Natural killer cell (primary cell): ENCODE measurements around the gene OR8D1. TPM values are rescaled to one million over a fixed set of nuclear protein-coding genes. Genes with fewer than 3 reads are reported as not detected.

Experiments
- ATAC-seq, 3 donors: fragments of 150-1000 bp in 2 of 3; fragments of 200-7000 bp in 1 of 3; cut with Tn5 transposase; 1 replicate in 1 of 3; 2 replicates in 2 of 3; pipeline ENCODE4 v1.10.0; 2021; ENCODE audit warnings: mild to moderate bottlenecking in 2 of 3, moderate library complexity in 2 of 3
- DNase-seq, 2 donors: peaks; one replicate each; pipeline versions ENCODE4 v3.0.0 to v3.0.0-alpha.2; 2013 to 2021; ENCODE audit warnings: mixed read lengths in 1 of 2
- H3K27ac ChIP-seq: one replicate; pipeline ENCODE4 v1.5.1; 2013; ENCODE audit warnings: mild to moderate bottlenecking, low read length
- H3K27me3 ChIP-seq: one replicate; pipeline ENCODE4 v1.6.1; 2013; ENCODE audit warnings: low read length; ENCODE audit not compliant: control insufficient read depth, insufficient read depth
- H3K36me3 ChIP-seq: one replicate; pipeline ENCODE4 v1.6.1; 2013; ENCODE audit warnings: low read length; ENCODE audit not compliant: control insufficient read depth, insufficient read depth
- H3K4me1 ChIP-seq: one replicate; pipeline ENCODE4 v1.6.1; 2013; ENCODE audit warnings: low read length; ENCODE audit not compliant: control insufficient read depth, insufficient read depth
- H3K4me3 ChIP-seq: one replicate; pipeline ENCODE4 v1.5.1; 2013; ENCODE audit warnings: low read length
- H3K9me3 ChIP-seq: one replicate; pipeline ENCODE4 v1.6.1; 2013; ENCODE audit warnings: low read length; ENCODE audit not compliant: control insufficient read depth, insufficient read depth
- H3K27ac Mint-ChIP-seq, 2 donors: one replicate each; pipeline ENCODE4 v1.8.0; 2022; ENCODE audit warnings: mild to moderate bottlenecking in 2 of 2, mixed read lengths in 2 of 2, moderate library complexity in 1 of 2
- H3K27me3 Mint-ChIP-seq, 2 donors: one replicate each; pipeline ENCODE4 v1.8.0; 2022; ENCODE audit warnings: low read depth in 2 of 2, mixed read lengths in 2 of 2
- H3K36me3 Mint-ChIP-seq: one replicate; pipeline ENCODE4 v1.8.0; 2022; ENCODE audit warnings: mixed read lengths
- H3K4me1 Mint-ChIP-seq, 2 donors: one replicate each; pipeline ENCODE4 v1.8.0; 2022; ENCODE audit warnings: mixed read lengths in 2 of 2
- H3K4me3 Mint-ChIP-seq: one replicate; pipeline ENCODE4 v1.8.0; 2022; ENCODE audit warnings: mild to moderate bottlenecking, moderate library complexity, mixed read lengths
- H3K9me3 Mint-ChIP-seq, 2 donors: one replicate each; pipeline ENCODE4 v1.8.0; 2022; ENCODE audit warnings: mixed read lengths in 2 of 2
- WGBS: methylation state at CpG from one replicate; pipeline ENCODE4 v1.1.7; 2013; ENCODE audit warnings: missing lambda C conversion rate; ENCODE audit not compliant: insufficient coverage; 5-methylcytosine and 5-hydroxymethylcytosine counted together
- intact Hi-C: fragments of 100-400 bp; cut with micrococcal nuclease; formaldehyde crosslinking; loops from one replicate; pipeline ENCODE4 v1.14.2; 2022
- total RNA-seq, 4 donors: library from RNA; stranded (reverse); fragments of 120-200 nt in 1 of 4; gene quantifications; one replicate each; pipeline versions ENCODE4 v1.2.3 to v1.2.4, GENCODE V29; 2013 to 2022
- TF ChIP-seq, protein P1 (sequence below): fragments of 200-600 bp; IDR thresholded peaks from one replicate; pipeline ENCODE4 v1.8.0; 2022; ENCODE audit warnings: antibody characterized with exemption

OR8D1 gene
- total RNA-seq, 3 donors from 2014 or later (not counting 1 experiment from before 2014, with no cell fraction given) = not detected

DNA sequence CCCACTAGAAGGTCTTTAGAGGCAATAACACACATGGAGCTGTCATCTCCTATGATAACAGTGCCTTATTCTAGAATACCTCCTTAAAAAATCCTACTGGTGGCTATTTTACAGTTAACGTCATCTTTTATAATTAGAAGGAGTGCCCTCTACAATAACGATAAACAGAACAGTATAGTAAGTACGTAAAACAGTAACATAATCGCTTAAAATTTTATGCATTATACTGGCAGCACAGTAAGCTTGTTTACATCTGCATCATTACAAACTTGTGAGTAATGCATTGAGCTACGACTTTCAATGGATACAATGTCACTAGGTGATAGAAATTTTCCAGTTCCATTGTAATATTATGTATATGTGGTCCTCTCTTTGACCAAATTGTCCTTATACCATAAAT is 30.6 kb upstream of the OR8D1 start:
- Mint-ChIP-seq H3K9me3 (peaks cover 0 to 3% of the 10 kb centered on the region in 2 donors), H3K4me3 (no peak overlapping the region), H3K27ac (no peak overlapping the region), H3K4me1 (no peaks in the 10 kb centered on the region), H3K36me3 (no peaks in the 10 kb centered on the region), H3K27me3 (peaks cover 0 to 11% of the 10 kb centered on the region in 2 donors)
- TF ChIP-seq, protein P1, sequence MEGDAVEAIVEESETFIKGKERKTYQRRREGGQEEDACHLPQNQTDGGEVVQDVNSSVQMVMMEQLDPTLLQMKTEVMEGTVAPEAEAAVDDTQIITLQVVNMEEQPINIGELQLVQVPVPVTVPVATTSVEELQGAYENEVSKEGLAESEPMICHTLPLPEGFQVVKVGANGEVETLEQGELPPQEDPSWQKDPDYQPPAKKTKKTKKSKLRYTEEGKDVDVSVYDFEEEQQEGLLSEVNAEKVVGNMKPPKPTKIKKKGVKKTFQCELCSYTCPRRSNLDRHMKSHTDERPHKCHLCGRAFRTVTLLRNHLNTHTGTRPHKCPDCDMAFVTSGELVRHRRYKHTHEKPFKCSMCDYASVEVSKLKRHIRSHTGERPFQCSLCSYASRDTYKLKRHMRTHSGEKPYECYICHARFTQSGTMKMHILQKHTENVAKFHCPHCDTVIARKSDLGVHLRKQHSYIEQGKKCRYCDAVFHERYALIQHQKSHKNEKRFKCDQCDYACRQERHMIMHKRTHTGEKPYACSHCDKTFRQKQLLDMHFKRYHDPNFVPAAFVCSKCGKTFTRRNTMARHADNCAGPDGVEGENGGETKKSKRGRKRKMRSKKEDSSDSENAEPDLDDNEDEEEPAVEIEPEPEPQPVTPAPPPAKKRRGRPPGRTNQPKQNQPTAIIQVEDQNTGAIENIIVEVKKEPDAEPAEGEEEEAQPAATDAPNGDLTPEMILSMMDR = no peak
- intact Hi-C loops = no loop called here
- H3K4me1 ChIP-seq = no peaks in the 10 kb centered on the region
- no peaks in the 10 kb centered on the region for H3K9me3 ChIP-seq
- H3K36me3 ChIP-seq = no peaks in the 10 kb centered on the region
- H3K27me3 ChIP-seq = no peaks in the 10 kb centered on the region
- no peak for ATAC-seq
- no peak for DNase-seq
- no peak overlapping the region for H3K27ac ChIP-seq
- H3K4me3 ChIP-seq = no peak overlapping the region
- WGBS = 96% methylated on average over 3 of the region's 5 CpGs

DNA sequence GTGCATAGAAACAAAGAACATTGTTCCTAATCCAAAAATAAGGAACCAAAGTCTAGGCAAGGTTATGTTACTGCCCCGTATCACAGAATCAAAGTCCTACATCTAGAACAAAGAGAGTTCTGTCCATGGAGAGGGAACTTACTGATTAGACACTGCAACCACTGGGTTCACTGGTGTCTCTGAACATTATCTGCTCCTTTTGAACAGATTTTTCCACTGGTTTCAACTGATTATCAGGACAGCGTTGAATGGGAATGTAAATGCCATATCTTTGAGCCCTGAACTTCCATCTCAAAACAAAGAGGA is 26.3 kb upstream of the OR8D1 start:
- no peaks in the 10 kb centered on the region for H3K4me1 Mint-ChIP-seq
- H3K36me3 Mint-ChIP-seq = no peaks in the 10 kb centered on the region
- Histone ChIP-seq H3K27ac (no peak overlapping the region), H3K9me3 (no peaks in the 10 kb centered on the region), H3K36me3 (no peaks in the 10 kb centered on the region), H3K4me3 (no peak overlapping the region), H3K4me1 (no peaks in the 10 kb centered on the region), H3K27me3 (no peaks in the 10 kb centered on the region)
- H3K9me3 Mint-ChIP-seq = peaks cover 0 to 4% of the 10 kb centered on the region in 2 donors
- no peak overlapping the region for H3K27ac Mint-ChIP-seq
- ATAC-seq (no peak), DNase-seq (no peak)
- H3K4me3 Mint-ChIP-seq = no peak overlapping the region
- TF ChIP-seq, protein P1 = no peak
- WGBS = 90% methylated on average over 2 of the region's 2 CpGs
- no peaks in the 10 kb centered on the region for H3K27me3 Mint-ChIP-seq
- intact Hi-C loops = no loop called here

DNA sequence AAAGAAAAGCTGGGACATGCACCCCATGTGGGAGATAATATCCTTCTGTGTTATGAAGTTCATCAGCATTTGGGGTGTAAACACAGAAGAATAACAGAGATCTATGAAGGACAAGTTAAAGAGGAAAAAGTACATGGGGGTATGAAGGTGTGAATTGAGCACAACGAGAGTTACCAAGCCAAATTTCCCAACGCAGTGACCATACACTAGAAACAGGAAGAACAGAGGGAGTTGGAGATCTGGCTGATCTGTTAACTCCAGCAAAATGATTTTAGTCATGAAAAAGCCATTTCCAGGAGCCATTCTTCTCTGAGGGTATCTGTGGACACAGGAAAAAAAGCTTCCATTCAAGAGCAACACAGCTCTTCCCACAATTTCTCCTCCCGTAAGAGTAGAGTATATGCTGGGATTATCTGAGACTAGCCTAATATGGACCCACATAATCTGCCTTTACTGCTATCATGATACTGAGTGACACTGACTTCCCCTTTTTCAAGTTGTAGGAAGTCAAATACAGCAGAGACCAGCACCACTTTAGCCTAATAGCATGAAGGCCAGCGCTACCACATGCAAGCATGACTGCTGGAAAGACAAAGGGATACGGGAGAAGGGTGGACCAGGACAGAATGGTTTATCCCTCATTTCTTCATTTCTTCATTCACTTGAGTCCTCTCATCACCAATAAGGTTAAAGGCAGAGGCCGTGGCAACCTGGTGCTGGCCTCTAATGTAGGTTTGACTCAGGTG is 25.8 kb upstream of the OR8D1 start:
- intact Hi-C loops = no loop called here
- no peak for DNase-seq

More for the DNA sequence above, 25.8 kb upstream of the OR8D1 start:
- H3K27ac Mint-ChIP-seq = no peak overlapping the region
- Histone ChIP-seq H3K27me3 (no peaks in the 10 kb centered on the region), H3K27ac (no peak overlapping the region), H3K9me3 (no peaks in the 10 kb centered on the region), H3K4me3 (no peak overlapping the region), H3K36me3 (no peaks in the 10 kb centered on the region), H3K4me1 (no peaks in the 10 kb centered on the region)
- no peaks in the 10 kb centered on the region for H3K4me1 Mint-ChIP-seq
- H3K36me3 Mint-ChIP-seq = no peaks in the 10 kb centered on the region
- no peaks in the 10 kb centered on the region for H3K27me3 Mint-ChIP-seq
- no peak overlapping the region for H3K4me3 Mint-ChIP-seq
- no peak for ATAC-seq
- H3K9me3 Mint-ChIP-seq = peaks cover 0 to 4% of the 10 kb centered on the region in 2 donors
- 92% methylated on average over 4 of the region's 6 CpGs for WGBS
- TF ChIP-seq, protein P1 = no peak
